Measurements from ENCODE around the gene TMEM60.

DNA sequence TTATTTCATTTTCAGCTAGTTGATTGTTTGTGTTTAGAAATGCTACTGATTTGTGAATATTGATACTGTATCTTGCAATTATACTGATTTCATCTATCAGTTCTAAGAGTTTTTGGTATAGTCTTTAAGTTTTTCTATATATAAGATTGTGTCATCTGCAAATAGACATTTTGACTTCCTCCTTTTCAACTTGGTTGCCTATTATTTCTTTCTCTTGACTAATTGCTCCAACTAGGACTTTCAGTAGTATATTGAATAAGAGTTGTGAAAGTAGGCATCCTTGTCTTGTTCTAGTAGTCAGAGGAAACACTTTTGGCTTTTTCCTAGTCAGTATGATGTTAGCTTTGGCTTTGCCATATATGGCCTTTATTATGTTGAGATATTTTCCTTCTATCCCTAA is 20.8 kb upstream of the TMEM60 start:
- TF ChIP-seq, protein P1, sequence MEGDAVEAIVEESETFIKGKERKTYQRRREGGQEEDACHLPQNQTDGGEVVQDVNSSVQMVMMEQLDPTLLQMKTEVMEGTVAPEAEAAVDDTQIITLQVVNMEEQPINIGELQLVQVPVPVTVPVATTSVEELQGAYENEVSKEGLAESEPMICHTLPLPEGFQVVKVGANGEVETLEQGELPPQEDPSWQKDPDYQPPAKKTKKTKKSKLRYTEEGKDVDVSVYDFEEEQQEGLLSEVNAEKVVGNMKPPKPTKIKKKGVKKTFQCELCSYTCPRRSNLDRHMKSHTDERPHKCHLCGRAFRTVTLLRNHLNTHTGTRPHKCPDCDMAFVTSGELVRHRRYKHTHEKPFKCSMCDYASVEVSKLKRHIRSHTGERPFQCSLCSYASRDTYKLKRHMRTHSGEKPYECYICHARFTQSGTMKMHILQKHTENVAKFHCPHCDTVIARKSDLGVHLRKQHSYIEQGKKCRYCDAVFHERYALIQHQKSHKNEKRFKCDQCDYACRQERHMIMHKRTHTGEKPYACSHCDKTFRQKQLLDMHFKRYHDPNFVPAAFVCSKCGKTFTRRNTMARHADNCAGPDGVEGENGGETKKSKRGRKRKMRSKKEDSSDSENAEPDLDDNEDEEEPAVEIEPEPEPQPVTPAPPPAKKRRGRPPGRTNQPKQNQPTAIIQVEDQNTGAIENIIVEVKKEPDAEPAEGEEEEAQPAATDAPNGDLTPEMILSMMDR (optimal IDR thresholded peaks at IDR 0.05 in 1 of 3, IDR thresholded peaks at IDR 0.05 in 1 of 3, conservative IDR thresholded peaks at IDR 0.05 in 1 of 3; ENCODE audit: extremely low read depth in 1 of 3, insufficient read depth in 2 of 3, low read length in 3 of 3) = no peak
- TF ChIP-seq EZH2 (IDR thresholded peaks at IDR 0.05; ENCODE audit: low read length) = no peak
